Epidermal melanocyte (primary cell): ENCODE data around the gene RPL21.
A peak's percentile ranks its signal among the peaks of the same experiment; 100 is the strongest.
"Not testable (repeated sequence)": the region's sequence is repeated elsewhere in the genome, so short reads cannot be mapped to it uniquely, and the experiment has no call there.

Experiments
- DNase-seq: peaks from one replicate; pipeline ENCODE4 v3.0.0; 2011; ENCODE audit warnings: low spot score; ENCODE audit not compliant: insufficient read length

Gene RPL21

GRCh38 chr13:27251166-27252091 lies at the start of gene RPL21:
Gene RPL21 (plus strand): TSS chr13:27251558. CDS start chr13:27253777, 2,219 bp downstream.
- peak; percentile 72 for DNase-seq

- no peak for DNase-seq
Observed at GRCh38 chr13:27201661-27202060, 49.7 kb upstream of the RPL21 start.

- DNase-seq, result no peak
Observed at GRCh38 chr13:27203186-27203585, 48.2 kb upstream of the RPL21 start.

GRCh38 chr13:27203854-27204253 lies 47.5 kb upstream of the RPL21 start:
- no peak for DNase-seq

GRCh38 chr13:27208514-27208913 lies 42.8 kb upstream of the RPL21 start:
- DNase-seq, result no peak

- DNase-seq, result no peak
Observed at GRCh38 chr13:27211271-27211670, 40.1 kb upstream of the RPL21 start.

- no peak for DNase-seq
Observed at GRCh38 chr13:27211771-27212364, 39.5 kb upstream of the RPL21 start.

- DNase-seq, result not testable (repeated sequence)
Observed at GRCh38 chr13:27213386-27213785, 38.0 kb upstream of the RPL21 start.

GRCh38 chr13:27217791-27218190 lies 33.6 kb upstream of the RPL21 start:
- DNase-seq, result not testable (repeated sequence)

- DNase-seq, result not testable (repeated sequence)
Observed at GRCh38 chr13:27218861-27219260, 32.5 kb upstream of the RPL21 start.

- no peak for DNase-seq
Observed at GRCh38 chr13:27219611-27220010, 31.7 kb upstream of the RPL21 start.

- DNase-seq, result not testable (repeated sequence)
Observed at GRCh38 chr13:27222100-27222499, 29.3 kb upstream of the RPL21 start.

GRCh38 chr13:27226991-27227390 lies 24.4 kb upstream of the RPL21 start:
- no peak for DNase-seq

GRCh38 chr13:27228131-27228530 lies 23.2 kb upstream of the RPL21 start:
- no peak for DNase-seq

- DNase-seq, result no peak
Observed at GRCh38 chr13:27229642-27230041, 21.7 kb upstream of the RPL21 start.

GRCh38 chr13:27233964-27234363 lies 17.4 kb upstream of the RPL21 start:
- no peak for DNase-seq

- DNase-seq, result no peak
Observed at GRCh38 chr13:27236478-27236877, 14.9 kb upstream of the RPL21 start.

- DNase-seq, result no peak
Observed at GRCh38 chr13:27242702-27243101, 8.7 kb upstream of the RPL21 start.

GRCh38 chr13:27245610-27246009 lies 5.7 kb upstream of the RPL21 start:
- DNase-seq, result no peak

- DNase-seq, result no peak
Observed at GRCh38 chr13:27250833-27251165, 559 bp upstream of the RPL21 start.

- no peak for DNase-seq
Observed at GRCh38 chr13:27252467-27252866, 1.1 kb downstream of the RPL21 start.

GRCh38 chr13:27257233-27257568 lies 5.8 kb downstream of the RPL21 start:
- no peak for DNase-seq
